Smooth muscle cell (in vitro differentiated cells): ENCODE measurements around the gene TLE3. TPM values are rescaled to one million over a fixed set of nuclear protein-coding genes. Genes with fewer than 3 reads are reported as not detected.

Experiments
- DNase-seq: peaks from one replicate; lab custom pipeline; 2025; ENCODE audit not compliant: unreplicated experiment; lab: John Stamatoyannopoulos, UW
- H2AFZ ChIP-seq: fragments of 200-600 bp; sonication (generic); 2 replicates; pipeline ENCODE4 v1.6.0; 2016; ENCODE audit warnings: antibody characterized with exemption, low read depth, mild to moderate bottlenecking
- H3F3A ChIP-seq: fragments of 200-600 bp; sonication (generic); 2 replicates; pipeline ENCODE4 v1.6.0; 2017; ENCODE audit warnings: antibody characterized with exemption, low read depth
- H3K27ac ChIP-seq: fragments of 200-600 bp; sonication (generic); 2 replicates; pipeline ENCODE4 v1.5.1; 2016; ENCODE audit warnings: low read depth, mild to moderate bottlenecking
- H3K27me3 ChIP-seq: fragments of 200-600 bp; sonication (generic); 2 replicates; pipeline ENCODE4 v1.6.1; 2016; ENCODE audit warnings: low read depth, mild to moderate bottlenecking
- H3K36me3 ChIP-seq: fragments of 200-600 bp; sonication (generic); 2 replicates; pipeline ENCODE4 v1.5.1; 2016; ENCODE audit warnings: low read depth
- H3K4me1 ChIP-seq: fragments of 200-600 bp; sonication (generic); 2 replicates; pipeline ENCODE4 v1.5.1; 2016; ENCODE audit warnings: low read depth
- H3K4me2 ChIP-seq: fragments of 200-600 bp; sonication (generic); 2 replicates; pipeline ENCODE4 v1.6.0; 2016; ENCODE audit warnings: mild to moderate bottlenecking
- H3K4me3 ChIP-seq: fragments of 200-600 bp; sonication (generic); 2 replicates; pipeline ENCODE4 v1.5.1; 2016; ENCODE audit warnings: mild to moderate bottlenecking
- H3K79me2 ChIP-seq: fragments of 200-600 bp; sonication (generic); 2 replicates; pipeline ENCODE4 v1.6.0; 2016; ENCODE audit warnings: low read depth, mild to moderate bottlenecking
- H3K9ac ChIP-seq: fragments of 200-600 bp; sonication (generic); 2 replicates; pipeline ENCODE4 v1.6.0; 2016; ENCODE audit warnings: low read depth
- H3K9me3 ChIP-seq: fragments of 200-600 bp; sonication (generic); replicated peaks from 2 replicates; pipeline ENCODE4 v1.5.1; 2016; ENCODE audit warnings: low read depth
- H4K20me1 ChIP-seq: fragments of 200-600 bp; sonication (generic); 2 replicates; pipeline ENCODE4 v1.6.0; 2016; ENCODE audit warnings: low read depth
- WGBS: methylation state at CpG from one replicate; pipeline ENCODE4 v1.1.7; 2016; ENCODE audit warnings: low lambda C conversion rate; 5-methylcytosine and 5-hydroxymethylcytosine counted together
- polyA plus RNA-seq: library from polyadenylated mRNA; unstranded; fragments of >200 nt; fragmentation: Nextera tagmentation; extraction: Ambion mirVana; gene quantifications from 2 replicates; pipeline ENCODE4 v1.2.1, GENCODE V29; 2016
- total RNA-seq: library from RNA; depleted of rRNA; stranded (reverse); fragments of >200 nt; gene quantifications from 2 replicates; pipeline ENCODE4 v1.2.3, GENCODE V29; 2014
- TF ChIP-seq, protein P1 (sequence below): fragments of 200-600 bp; sonication (generic); IDR thresholded peaks from 2 replicates; pipeline ENCODE4 v1.5.1; 2017; ENCODE audit warnings: borderline replicate concordance, mild to moderate bottlenecking, antibody characterized with exemption; ENCODE audit not compliant: insufficient read depth, poor library complexity, severe bottlenecking

TLE3 gene
- total and polyA plus RNA-seq, 2 experiments from 2014 or later = 50.9 to 53.2 TPM

DNA sequence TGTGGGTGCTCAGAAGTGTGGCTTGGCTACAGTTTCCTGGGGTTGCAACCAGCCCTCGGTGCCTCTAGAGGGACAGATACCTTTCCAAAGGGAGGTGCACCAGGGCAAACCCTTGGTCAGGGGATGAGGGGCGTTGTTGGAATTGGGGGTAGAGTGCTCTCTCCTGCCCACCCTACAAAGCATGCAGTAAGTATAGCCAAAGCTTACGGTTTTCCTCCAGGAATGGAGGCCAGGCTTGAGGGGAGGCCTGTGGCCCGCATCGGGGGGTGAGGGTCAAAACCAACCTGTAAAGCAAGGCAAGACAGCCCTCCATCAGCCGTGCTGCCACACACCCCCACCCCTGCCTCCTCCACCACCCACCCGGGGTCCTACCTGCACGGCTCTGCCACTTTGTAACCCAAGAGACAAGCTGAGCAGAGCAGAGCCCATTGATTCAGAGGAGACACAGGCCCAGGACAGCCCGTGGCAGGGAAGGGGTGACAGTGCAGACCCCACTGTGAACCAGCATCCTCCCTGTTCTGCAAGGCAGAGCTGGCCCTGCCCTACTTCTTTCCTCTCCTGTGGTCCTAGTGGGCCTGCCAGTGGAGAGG is 41.5 kb downstream of the TLE3 start:
- H3K4me1 ChIP-seq = no peaks in the 10 kb centered on the region
- H2AFZ ChIP-seq = no peak overlapping the region
- peaks cover 97% of the 10 kb centered on the region for H4K20me1 ChIP-seq
- no peaks in the 10 kb centered on the region for H3K36me3 ChIP-seq
- no peak overlapping the region for H3K9ac ChIP-seq
- DNase-seq = no peak
- 97% methylated on average over 9 of the region's 9 CpGs for WGBS
- no peak overlapping the region for H3K4me2 ChIP-seq
- no peak overlapping the region for H3K4me3 ChIP-seq
- H3F3A ChIP-seq = peaks cover 17% of the 10 kb centered on the region
- no peak overlapping the region for H3K27ac ChIP-seq
- H3K27me3 ChIP-seq = no peaks in the 10 kb centered on the region
- H3K9me3 ChIP-seq = no peaks in the 10 kb centered on the region
- peaks cover 6% of the 10 kb centered on the region for H3K79me2 ChIP-seq
- TF ChIP-seq, protein P1, sequence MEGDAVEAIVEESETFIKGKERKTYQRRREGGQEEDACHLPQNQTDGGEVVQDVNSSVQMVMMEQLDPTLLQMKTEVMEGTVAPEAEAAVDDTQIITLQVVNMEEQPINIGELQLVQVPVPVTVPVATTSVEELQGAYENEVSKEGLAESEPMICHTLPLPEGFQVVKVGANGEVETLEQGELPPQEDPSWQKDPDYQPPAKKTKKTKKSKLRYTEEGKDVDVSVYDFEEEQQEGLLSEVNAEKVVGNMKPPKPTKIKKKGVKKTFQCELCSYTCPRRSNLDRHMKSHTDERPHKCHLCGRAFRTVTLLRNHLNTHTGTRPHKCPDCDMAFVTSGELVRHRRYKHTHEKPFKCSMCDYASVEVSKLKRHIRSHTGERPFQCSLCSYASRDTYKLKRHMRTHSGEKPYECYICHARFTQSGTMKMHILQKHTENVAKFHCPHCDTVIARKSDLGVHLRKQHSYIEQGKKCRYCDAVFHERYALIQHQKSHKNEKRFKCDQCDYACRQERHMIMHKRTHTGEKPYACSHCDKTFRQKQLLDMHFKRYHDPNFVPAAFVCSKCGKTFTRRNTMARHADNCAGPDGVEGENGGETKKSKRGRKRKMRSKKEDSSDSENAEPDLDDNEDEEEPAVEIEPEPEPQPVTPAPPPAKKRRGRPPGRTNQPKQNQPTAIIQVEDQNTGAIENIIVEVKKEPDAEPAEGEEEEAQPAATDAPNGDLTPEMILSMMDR = no peak

DNA sequence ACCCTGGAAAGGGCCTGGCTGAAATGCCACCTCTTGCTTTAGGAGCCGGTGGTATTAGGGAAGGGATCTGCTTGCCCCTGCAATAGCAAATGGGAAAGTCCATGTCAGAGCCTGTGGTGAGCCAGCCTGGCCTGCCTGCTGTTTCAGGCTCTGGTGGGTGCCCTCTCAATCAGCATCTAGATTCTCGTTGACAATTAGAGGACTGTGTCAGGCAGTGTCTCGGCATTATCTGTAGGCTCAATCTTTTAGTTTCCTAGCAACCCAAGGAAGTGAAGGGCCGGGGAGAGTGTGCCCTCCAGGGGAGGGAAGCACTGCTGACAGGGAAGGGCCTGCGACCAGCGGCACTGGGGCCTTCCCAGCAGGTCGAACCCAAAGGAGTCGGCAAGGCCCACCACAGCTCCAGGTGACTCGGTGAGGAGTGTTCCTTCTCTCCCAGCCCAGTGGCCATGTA is 42.1 kb downstream of the TLE3 start:
- H3K4me1 ChIP-seq = no peaks in the 10 kb centered on the region
- H3K4me2 ChIP-seq = no peak overlapping the region
- H3K27me3 ChIP-seq = no peaks in the 10 kb centered on the region
- H4K20me1 ChIP-seq = peaks cover 97% of the 10 kb centered on the region
- TF ChIP-seq, protein P1 = no peak
- no peak overlapping the region for H2AFZ ChIP-seq
- H3K9ac ChIP-seq = no peak overlapping the region
- H3K79me2 ChIP-seq = peaks cover 4% of the 10 kb centered on the region
- no peak overlapping the region for H3K4me3 ChIP-seq
- no peak overlapping the region for H3K27ac ChIP-seq
- peaks cover 17% of the 10 kb centered on the region for H3F3A ChIP-seq
- H3K9me3 ChIP-seq = no peaks in the 10 kb centered on the region
- H3K36me3 ChIP-seq = peaks cover 4% of the 10 kb centered on the region
- DNase-seq = no peak
- 66% methylated on average over 9 of the region's 9 CpGs for WGBS

DNA sequence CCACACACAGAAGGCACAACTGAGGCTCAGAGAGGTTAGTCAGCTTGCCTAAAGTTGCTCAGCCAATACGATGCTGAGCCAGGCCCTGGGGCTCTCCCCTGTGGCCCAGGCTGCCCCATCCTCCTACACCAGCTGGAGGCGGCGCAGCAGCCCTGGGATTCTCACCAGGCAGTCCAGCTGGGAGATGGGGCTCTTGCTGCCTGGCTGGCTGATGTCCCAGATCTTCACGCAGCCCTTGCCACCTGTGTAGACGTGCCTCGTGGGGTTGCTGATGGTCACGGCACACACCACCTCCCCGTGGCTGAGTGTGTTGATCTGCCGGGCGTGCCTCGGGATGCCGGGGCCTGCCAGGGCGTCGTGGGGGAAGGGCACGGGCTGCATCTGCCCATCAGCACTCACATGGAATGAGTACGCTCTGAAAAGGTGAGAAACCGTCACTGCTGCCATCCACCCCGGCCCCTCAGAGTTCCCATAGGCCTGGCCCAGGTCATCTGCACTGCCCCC is 42.8 kb downstream of the TLE3 start:
- Histone ChIP-seq H3K4me3 (no peak overlapping the region), H3K4me1 (no peaks in the 10 kb centered on the region), H2AFZ (no peak overlapping the region), H3K9me3 (no peaks in the 10 kb centered on the region), H3K27ac (no peak overlapping the region), H3K79me2 (no peaks in the 10 kb centered on the region), H3K36me3 (peaks cover 8% of the 10 kb centered on the region), H3K9ac (no peak overlapping the region), H3K4me2 (no peak overlapping the region), H3F3A (peaks cover 17% of the 10 kb centered on the region), H3K27me3 (no peaks in the 10 kb centered on the region), H4K20me1 (peaks cover 97% of the 10 kb centered on the region)
- no peak for DNase-seq
- TF ChIP-seq, protein P1 = no peak
- WGBS = 93% methylated on average over 18 of the region's 18 CpGs

DNA sequence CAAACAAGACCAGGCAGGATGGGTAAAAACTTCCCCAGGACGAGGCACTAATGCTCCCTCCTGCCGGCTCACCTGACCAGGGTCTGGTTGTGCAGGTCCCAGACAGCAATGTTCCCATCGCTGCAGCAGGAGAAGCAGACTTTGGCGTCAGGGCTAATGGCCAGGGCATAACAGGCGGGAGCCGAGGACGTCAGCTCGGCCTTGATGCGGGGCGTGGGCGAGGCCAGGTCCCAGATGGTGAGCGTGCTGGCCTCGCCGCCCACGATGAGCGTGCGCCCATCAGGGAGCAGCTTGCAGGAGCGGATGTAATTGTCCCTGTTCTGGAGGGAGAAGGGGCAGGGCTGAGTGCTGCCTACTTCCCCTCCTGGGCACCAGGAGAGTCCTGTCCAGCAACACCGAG is 43.4 kb downstream of the TLE3 start:
- Histone ChIP-seq H3K9me3 (no peaks in the 10 kb centered on the region), H3K27ac (no peak overlapping the region), H3K36me3 (peaks cover 8% of the 10 kb centered on the region), H3K27me3 (no peaks in the 10 kb centered on the region), H3K9ac (no peak overlapping the region), H4K20me1 (peaks cover 97% of the 10 kb centered on the region), H3K79me2 (no peaks in the 10 kb centered on the region), H3K4me1 (no peaks in the 10 kb centered on the region), H2AFZ (no peak overlapping the region), H3K4me2 (no peak overlapping the region), H3K4me3 (no peak overlapping the region), H3F3A (peaks cover 11% of the 10 kb centered on the region)
- 90% methylated on average over 19 of the region's 19 CpGs for WGBS
- no peak for DNase-seq
- TF ChIP-seq, protein P1 = no peak
